ENCODE data around the gene SEMA4D. TPM values are rescaled to one million over a fixed set of nuclear protein-coding genes. Genes with fewer than 3 reads are reported as not detected.

The SEMA4D gene
- total and polyA plus RNA-seq, 12 donors, result 3.5 to 57.0 (median 26.7) TPM

DNA sequence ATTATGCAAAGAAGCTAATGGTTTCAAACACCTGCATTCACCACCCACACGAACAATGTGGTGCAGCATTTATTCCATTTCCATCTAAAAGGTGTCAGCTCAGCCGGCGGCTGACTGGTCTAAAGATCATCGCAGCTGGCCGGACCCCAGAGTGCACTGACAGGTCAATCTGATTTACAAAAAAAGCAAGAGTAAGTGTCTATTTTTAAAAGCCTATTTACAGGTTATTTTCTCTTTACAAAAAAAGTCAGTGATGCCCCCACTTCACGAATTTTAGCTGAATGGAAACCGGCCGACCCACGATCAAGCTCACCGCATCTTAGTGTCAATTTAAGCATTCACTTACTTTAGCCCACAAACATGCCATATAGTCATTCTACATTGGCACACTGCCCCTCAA is 58.3 kb downstream of the SEMA4D start:
- DNase-seq, result no peak
- Histone ChIP-seq H3K4me3 (no peak overlapping the region), H3K9me3 (replicated peaks in 1 of 3) (no peaks in the 10 kb centered on the region), H3K36me3 (replicated peaks in 1 of 2) (no peaks in the 10 kb centered on the region), H3K27ac (no peak overlapping the region), H3K4me1 (replicated peaks in 1 of 2) (peaks cover 0 to 17% of the 10 kb centered on the region in 2 donors), H3K27me3 (no peaks in the 10 kb centered on the region)
- intact Hi-C loops (cut with DNase I), result no loop called here
- no peak for TF ChIP-seq POLR2A (IDR thresholded peaks at IDR 0.05)
- TF ChIP-seq, protein P1, sequence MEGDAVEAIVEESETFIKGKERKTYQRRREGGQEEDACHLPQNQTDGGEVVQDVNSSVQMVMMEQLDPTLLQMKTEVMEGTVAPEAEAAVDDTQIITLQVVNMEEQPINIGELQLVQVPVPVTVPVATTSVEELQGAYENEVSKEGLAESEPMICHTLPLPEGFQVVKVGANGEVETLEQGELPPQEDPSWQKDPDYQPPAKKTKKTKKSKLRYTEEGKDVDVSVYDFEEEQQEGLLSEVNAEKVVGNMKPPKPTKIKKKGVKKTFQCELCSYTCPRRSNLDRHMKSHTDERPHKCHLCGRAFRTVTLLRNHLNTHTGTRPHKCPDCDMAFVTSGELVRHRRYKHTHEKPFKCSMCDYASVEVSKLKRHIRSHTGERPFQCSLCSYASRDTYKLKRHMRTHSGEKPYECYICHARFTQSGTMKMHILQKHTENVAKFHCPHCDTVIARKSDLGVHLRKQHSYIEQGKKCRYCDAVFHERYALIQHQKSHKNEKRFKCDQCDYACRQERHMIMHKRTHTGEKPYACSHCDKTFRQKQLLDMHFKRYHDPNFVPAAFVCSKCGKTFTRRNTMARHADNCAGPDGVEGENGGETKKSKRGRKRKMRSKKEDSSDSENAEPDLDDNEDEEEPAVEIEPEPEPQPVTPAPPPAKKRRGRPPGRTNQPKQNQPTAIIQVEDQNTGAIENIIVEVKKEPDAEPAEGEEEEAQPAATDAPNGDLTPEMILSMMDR (IDR thresholded peaks at IDR 0.05), result no peak
- 94 to 97% (median 96%) methylated on average over 10 of the region's 10 CpGs for WGBS, 4 donors

DNA sequence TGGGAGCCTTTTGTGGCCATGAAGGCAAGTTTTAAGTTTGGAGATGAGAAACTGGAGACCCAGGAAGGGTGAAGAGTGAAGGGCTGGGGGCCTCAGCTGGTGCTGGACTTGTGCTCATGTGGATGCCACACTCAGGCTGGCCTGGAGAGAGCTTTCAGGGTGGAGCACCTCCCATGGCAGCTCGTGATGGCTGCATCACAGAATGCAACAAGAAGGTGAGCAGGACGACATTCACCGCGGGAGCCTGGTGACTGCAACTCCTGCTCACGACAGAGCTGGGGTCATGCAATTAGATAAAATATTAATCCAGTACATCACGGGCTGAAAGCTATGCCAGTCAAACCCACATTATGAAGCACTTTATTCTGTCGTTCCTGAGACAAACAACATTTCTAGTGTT is 59.7 kb downstream of the SEMA4D start:
- H3K4me1 ChIP-seq (replicated peaks in 1 of 2), result peaks cover 0 to 17% of the 10 kb centered on the region in 2 donors
- intact Hi-C loops (cut with DNase I), result no loop called here
- no peak overlapping the region for H3K4me3 ChIP-seq
- no peak overlapping the region for H3K27ac ChIP-seq
- H3K9me3 ChIP-seq (replicated peaks in 1 of 3), result no peaks in the 10 kb centered on the region
- H3K27me3 ChIP-seq, result no peaks in the 10 kb centered on the region
- 92 to 95% (median 93%) methylated on average over 7 of the region's 7 CpGs for WGBS, 4 donors
- DNase-seq, result no peak
- TF ChIP-seq, protein P1 (IDR thresholded peaks at IDR 0.05), result no peak
- no peaks in the 10 kb centered on the region for H3K36me3 ChIP-seq (replicated peaks in 1 of 2)

DNA sequence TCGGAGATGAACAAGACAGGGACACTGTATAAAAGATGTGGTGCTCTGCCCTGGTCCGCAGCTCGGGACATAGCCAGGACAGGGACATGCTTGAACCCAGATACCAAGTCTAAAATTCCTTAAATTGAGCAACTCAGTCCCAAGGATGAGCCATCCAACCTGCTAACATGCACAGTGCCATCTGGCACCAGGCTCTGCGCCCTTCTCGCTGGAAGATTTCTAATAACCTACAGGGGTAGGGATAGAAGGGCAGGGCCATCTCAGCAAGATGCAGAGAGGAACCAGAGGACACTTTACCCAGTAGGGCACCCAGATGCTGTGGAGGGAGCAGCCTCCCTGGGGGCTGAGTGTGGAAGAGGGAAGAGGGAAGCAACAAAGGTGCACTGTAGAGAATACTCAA is 60.1 kb downstream of the SEMA4D start:
- peaks cover 0 to 15% of the 10 kb centered on the region in 2 donors for H3K4me1 ChIP-seq (replicated peaks in 1 of 2)
- TF ChIP-seq, protein P1 (IDR thresholded peaks at IDR 0.05), result no peak
- no peak for TF ChIP-seq POLR2A (IDR thresholded peaks at IDR 0.05)
- 87 to 93% (median 92%) methylated on average over 5 of the region's 5 CpGs for WGBS, 4 donors

DNA sequence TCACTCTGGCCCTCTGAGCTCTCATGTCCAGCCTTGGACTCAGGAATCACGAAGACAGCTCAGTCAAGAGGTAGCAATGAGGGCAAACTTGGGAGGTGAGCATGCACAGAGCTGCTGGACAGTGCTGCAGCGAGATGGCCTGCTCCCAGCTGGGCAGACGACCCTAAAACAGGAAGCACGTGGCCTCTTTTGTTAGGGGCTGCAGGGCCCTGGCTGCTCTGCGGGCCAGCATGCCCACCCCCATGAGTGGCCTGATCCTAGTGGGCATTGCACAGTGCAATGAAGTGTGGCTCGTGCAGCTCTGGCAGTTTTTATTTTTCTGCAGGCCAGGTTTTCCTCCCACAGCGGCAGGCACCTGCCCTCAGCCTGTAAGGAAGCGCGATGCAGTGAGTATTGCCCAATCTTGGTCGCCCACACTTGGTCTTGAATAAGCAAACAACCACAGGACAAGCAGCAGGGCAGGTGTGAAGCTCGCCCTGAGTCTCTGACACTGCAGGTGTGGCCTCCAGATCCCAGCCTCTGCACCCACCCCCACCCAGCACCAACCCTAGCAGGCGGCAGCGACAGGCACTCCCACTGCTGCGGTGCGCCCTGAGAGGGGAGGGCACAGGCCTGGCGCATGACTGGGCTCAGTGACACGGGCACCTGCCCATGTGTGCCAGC is 60.8 kb downstream of the SEMA4D start:
- TF ChIP-seq, protein P1 (IDR thresholded peaks at IDR 0.05), result no peak
- TF ChIP-seq POLR2A (IDR thresholded peaks at IDR 0.05), result no peak
- H3K27me3 ChIP-seq, result no peaks in the 10 kb centered on the region
- H3K9me3 ChIP-seq (replicated peaks in 1 of 3), result no peaks in the 10 kb centered on the region
- WGBS, 4 donors, result 77 to 86% (median 79%) methylated on average over 8 to 17 of the region's 17 CpGs
- no peaks in the 10 kb centered on the region for H3K36me3 ChIP-seq (replicated peaks in 1 of 2)
- intact Hi-C loops (cut with DNase I), result no loop called here
- no peak for DNase-seq
- peaks cover 0 to 13% of the 10 kb centered on the region in 2 donors for H3K4me1 ChIP-seq (replicated peaks in 1 of 2)
- no peak overlapping the region for H3K27ac ChIP-seq
- no peak overlapping the region for H3K4me3 ChIP-seq

More for the DNA sequence above, 60.1 kb downstream of the SEMA4D start:
- H3K4me3 ChIP-seq, result no peak overlapping the region
- no peaks in the 10 kb centered on the region for H3K9me3 ChIP-seq (replicated peaks in 1 of 3)
- DNase-seq, result no peak
- H3K27me3 ChIP-seq, result no peaks in the 10 kb centered on the region
- intact Hi-C loops (cut with DNase I), result no loop called here
- no peaks in the 10 kb centered on the region for H3K36me3 ChIP-seq (replicated peaks in 1 of 2)
- H3K27ac ChIP-seq, result no peak overlapping the region

Data from adrenal gland (tissue), 12 donors.